Cerebellar cortex (tissue), 1 donor: ENCODE data around the gene DEDD.

Experiments used
- DNase-seq: peaks from one replicate; pipeline ENCODE4 v3.0.0-alpha.2; 2015; ENCODE audit warnings: low spot score

The DEDD gene

GRCh38 chr1:161073474-161074121, 58.9 kb downstream of the DEDD start:
- DNase-seq, result no peak

- no peak for DNase-seq
Observed at GRCh38 chr1:161072751-161073449, 59.6 kb downstream of the DEDD start.

- peak; percentile 38 for DNase-seq
Observed at GRCh38 chr1:161071886-161072371, 60.5 kb downstream of the DEDD start.
